ENCODE results near the gene KLHDC1. TPM values are rescaled to one million over a fixed set of nuclear protein-coding genes. Genes with fewer than 3 reads are reported as not detected.

The KLHDC1 gene
- total and polyA plus RNA-seq, 5 donors from 2014 or later = 1.2 to 3.9 (median 2.0) TPM

DNA sequence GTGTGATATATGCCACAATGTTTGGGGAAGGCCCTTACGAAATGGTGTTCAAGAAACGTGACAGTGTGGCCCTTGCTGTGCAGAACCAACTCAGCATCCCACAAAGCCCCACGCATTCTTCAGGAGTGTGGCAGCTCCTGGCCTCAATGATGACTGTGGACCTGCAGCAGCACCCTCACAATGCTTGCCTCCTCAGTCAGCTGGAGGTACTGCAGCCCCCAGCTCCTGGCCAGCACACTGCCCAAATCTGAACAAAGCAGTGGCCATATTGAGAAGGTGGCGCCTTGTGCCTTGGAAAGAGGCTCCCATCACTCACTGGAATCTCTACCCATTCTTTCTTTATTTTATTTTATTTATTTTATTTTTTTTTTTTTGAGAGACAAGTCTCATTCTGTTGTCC lies 15.3 kb upstream of the KLHDC1 start:
- H3K27ac Mint-ChIP-seq = peak overlapping the region in 1 of 3 donors; percentile 36
- Histone ChIP-seq H3K27ac (ENCODE audit: insufficient read depth, low read length, poor library complexity, severe bottlenecking) (no peak overlapping the region), H3K4me3 (ENCODE audit: low read depth, low read length) (no peak overlapping the region), H3K4me1 (ENCODE audit: control insufficient read depth, insufficient read depth, low read length, poor library complexity, severe bottlenecking) (no peaks in the 10 kb centered on the region), H3K9me3 (ENCODE audit: control insufficient read depth in 2 of 2, low read length in 2 of 2) (no peaks in the 10 kb centered on the region), H3K27me3 (ENCODE audit: control insufficient read depth, insufficient read depth, low read length) (no peaks in the 10 kb centered on the region), H3K36me3 (ENCODE audit: control insufficient read depth, insufficient read depth, low read length) (peaks cover under 1% of the 10 kb centered on the region)
- peaks cover 16% of the 10 kb centered on the region for H3K36me3 Mint-ChIP-seq
- DNase-seq = no peak
- H3K27me3 Mint-ChIP-seq = no peaks in the 10 kb centered on the region
- peaks cover 0 to 1% (median 0%) of the 10 kb centered on the region in 7 donors for H3K9me3 Mint-ChIP-seq
- no peak for ATAC-seq (ENCODE audit: low read depth in 2 of 2)
- no peaks in the 10 kb centered on the region for H3K4me1 Mint-ChIP-seq
- H3K4me3 Mint-ChIP-seq = no peak overlapping the region

DNA sequence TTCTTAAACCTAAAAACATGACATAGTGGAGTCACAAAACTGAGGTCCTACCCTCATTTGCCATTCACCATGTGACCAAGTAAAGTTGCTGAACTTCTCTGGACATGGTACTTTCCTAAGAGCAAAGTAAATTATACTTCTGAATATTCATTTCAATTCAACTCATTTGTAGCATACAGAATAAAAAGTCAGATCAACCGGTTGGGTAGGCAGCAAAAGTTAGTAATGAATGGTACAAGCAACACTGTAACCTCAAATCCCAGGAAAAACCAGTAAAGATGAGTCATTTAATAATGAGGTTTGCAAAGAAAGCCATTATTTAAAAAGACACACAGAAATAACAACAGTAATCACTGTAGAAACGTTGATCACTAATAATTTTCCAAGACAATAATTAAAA lies 13.6 kb upstream of the KLHDC1 start:
- Mint-ChIP-seq H3K4me1 (no peaks in the 10 kb centered on the region), H3K36me3 (peaks cover 5% of the 10 kb centered on the region), H3K9me3 (no peaks in the 10 kb centered on the region), H3K27ac (no peak overlapping the region), H3K4me3 (no peak overlapping the region), H3K27me3 (no peaks in the 10 kb centered on the region)
- Histone ChIP-seq H3K27me3 (ENCODE audit: control insufficient read depth, insufficient read depth, low read length) (no peaks in the 10 kb centered on the region), H3K4me1 (ENCODE audit: control insufficient read depth, insufficient read depth, low read length, poor library complexity, severe bottlenecking) (no peaks in the 10 kb centered on the region), H3K27ac (ENCODE audit: insufficient read depth, low read length, poor library complexity, severe bottlenecking) (no peak overlapping the region), H3K4me3 (ENCODE audit: low read depth, low read length) (no peak overlapping the region), H3K9me3 (ENCODE audit: control insufficient read depth in 2 of 2, low read length in 2 of 2) (no peaks in the 10 kb centered on the region), H3K36me3 (ENCODE audit: control insufficient read depth, insufficient read depth, low read length) (peaks cover 3% of the 10 kb centered on the region)
- DNase-seq (no peak), ATAC-seq (ENCODE audit: low read depth in 2 of 2) (no peak)

GRCh38 chr14:49686425-49686824 lies 6.5 kb upstream of the KLHDC1 start:
- ATAC-seq (ENCODE audit: low read depth in 2 of 2) = no peak
- H3K4me1 Mint-ChIP-seq = peaks cover 9 to 23% (median 14%) of the 10 kb centered on the region in 4 donors
- Histone ChIP-seq H3K27me3 (ENCODE audit: control insufficient read depth, insufficient read depth, low read length) (no peaks in the 10 kb centered on the region), H3K36me3 (ENCODE audit: control insufficient read depth, insufficient read depth, low read length) (peaks cover 3% of the 10 kb centered on the region), H3K4me1 (ENCODE audit: control insufficient read depth, insufficient read depth, low read length, poor library complexity, severe bottlenecking) (peaks cover 11% of the 10 kb centered on the region), H3K4me3 (ENCODE audit: low read depth, low read length) (no peak overlapping the region), H3K27ac (ENCODE audit: insufficient read depth, low read length, poor library complexity, severe bottlenecking) (no peak overlapping the region), H3K9me3 (ENCODE audit: control insufficient read depth in 2 of 2, low read length in 2 of 2) (no peaks in the 10 kb centered on the region)
- peak overlapping the region in 2 of 3 donors; percentile 48 to 87 for H3K27ac Mint-ChIP-seq
- H3K27me3 Mint-ChIP-seq = no peaks in the 10 kb centered on the region
- peaks cover 4% of the 10 kb centered on the region for H3K36me3 Mint-ChIP-seq
- H3K4me3 Mint-ChIP-seq = peak overlapping the region; percentile 39 to 93 (median 68)
- no peak for DNase-seq
- no peaks in the 10 kb centered on the region for H3K9me3 Mint-ChIP-seq

- H3K4me1 Mint-ChIP-seq = peaks cover 17 to 39% (median 24%) of the 10 kb centered on the region in 4 donors
- peak within 1 kb of the TSS; percentile 90 to 99 (median 92) for H3K4me3 Mint-ChIP-seq
Observed at GRCh38 chr14:49687942-49688700, 4.8 kb upstream of the KLHDC1 start, which contains the start of gene POLE2. POLE2 (minus strand) TSS chr14:49688214; CDS start chr14:49688203, 11 bp downstream.

DNA sequence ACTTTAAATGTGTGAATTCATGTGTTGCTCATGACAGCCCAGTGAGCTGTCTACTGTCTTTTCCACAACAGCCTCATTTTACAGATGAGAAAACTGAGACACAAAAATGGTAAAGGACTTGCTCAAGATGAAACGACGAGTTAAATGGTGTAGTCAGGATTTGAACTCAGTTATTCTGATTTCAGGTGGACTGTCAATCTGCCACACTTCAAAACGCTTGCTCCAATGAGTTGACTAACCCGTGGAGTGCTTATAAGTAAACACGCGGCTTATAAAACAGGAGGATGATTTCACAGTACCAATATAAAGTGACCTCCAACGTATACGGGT lies 4.3 kb upstream of the KLHDC1 start:
- Histone ChIP-seq H3K9me3 (ENCODE audit: control insufficient read depth in 2 of 2, low read length in 2 of 2) (no peaks in the 10 kb centered on the region), H3K4me1 (ENCODE audit: control insufficient read depth, insufficient read depth, low read length, poor library complexity, severe bottlenecking) (peaks cover 19% of the 10 kb centered on the region), H3K27me3 (ENCODE audit: control insufficient read depth, insufficient read depth, low read length) (no peaks in the 10 kb centered on the region), H3K4me3 (ENCODE audit: low read depth, low read length) (peak overlapping the region; percentile 48), H3K27ac (ENCODE audit: insufficient read depth, low read length, poor library complexity, severe bottlenecking) (peak overlapping the region; percentile 61), H3K36me3 (ENCODE audit: control insufficient read depth, insufficient read depth, low read length) (no peaks in the 10 kb centered on the region)
- Mint-ChIP-seq H3K27me3 (no peaks in the 10 kb centered on the region), H3K27ac (peak overlapping the region in 2 of 3 donors; percentile 51 to 93), H3K4me1 (peaks cover 17 to 45% (median 25%) of the 10 kb centered on the region in 4 donors), H3K36me3 (no peaks in the 10 kb centered on the region), H3K4me3 (peak overlapping the region; percentile 90 to 99 (median 92)), H3K9me3 (peaks cover 0 to 2% (median 0%) of the 10 kb centered on the region in 7 donors)
- no peak for ATAC-seq (ENCODE audit: low read depth in 2 of 2)
- no peak for DNase-seq

More at GRCh38 chr14:49687942-49688700, 4.8 kb upstream of the KLHDC1 start, which contains the start of gene POLE2:
- Histone ChIP-seq H3K4me3 (ENCODE audit: low read depth, low read length) (peak within 1 kb of the TSS; percentile 77), H3K36me3 (ENCODE audit: control insufficient read depth, insufficient read depth, low read length) (no peaks in the 10 kb centered on the region), H3K27ac (ENCODE audit: insufficient read depth, low read length, poor library complexity, severe bottlenecking) (peak within 1 kb of the TSS; percentile 61), H3K9me3 (ENCODE audit: control insufficient read depth in 2 of 2, low read length in 2 of 2) (no peaks in the 10 kb centered on the region), H3K27me3 (ENCODE audit: control insufficient read depth, insufficient read depth, low read length) (no peaks in the 10 kb centered on the region), H3K4me1 (ENCODE audit: control insufficient read depth, insufficient read depth, low read length, poor library complexity, severe bottlenecking) (peaks cover 19% of the 10 kb centered on the region)
- Mint-ChIP-seq H3K27ac (peak within 1 kb of the TSS; percentile 60 to 93 (median 86)), H3K36me3 (no peaks in the 10 kb centered on the region), H3K27me3 (no peaks in the 10 kb centered on the region), H3K9me3 (no peaks in the 10 kb centered on the region)
- peak; percentile 75 to 78 for ATAC-seq (ENCODE audit: low read depth in 2 of 2)
- peak; percentile 60 to 85 (median 63) for DNase-seq

DNA sequence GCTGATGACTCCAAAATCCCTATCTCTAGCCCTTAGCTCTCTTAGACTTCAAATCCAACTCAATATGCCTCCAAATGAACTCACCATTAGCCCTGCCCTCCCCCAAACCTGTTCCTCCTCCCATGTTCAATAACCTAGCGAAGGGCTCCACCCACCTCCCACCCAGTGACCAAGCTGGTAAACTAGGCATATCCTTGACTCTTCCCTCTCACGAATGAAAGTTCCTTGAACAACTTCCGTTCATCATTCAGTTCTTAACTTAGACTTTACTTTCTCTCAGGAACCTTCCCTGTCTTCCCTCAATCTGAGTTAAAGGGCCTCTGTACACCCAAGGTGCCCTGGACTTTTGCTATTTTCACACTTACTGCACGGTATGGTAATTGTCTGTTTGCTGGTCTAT lies 1.9 kb upstream of the KLHDC1 start:
- H3K4me3 Mint-ChIP-seq = peak overlapping the region in 3 of 4 donors; percentile 18 to 96 (median 84)
- Histone ChIP-seq H3K27me3 (ENCODE audit: control insufficient read depth, insufficient read depth, low read length) (no peaks in the 10 kb centered on the region), H3K36me3 (ENCODE audit: control insufficient read depth, insufficient read depth, low read length) (no peaks in the 10 kb centered on the region), H3K9me3 (ENCODE audit: control insufficient read depth in 2 of 2, low read length in 2 of 2) (no peaks in the 10 kb centered on the region), H3K27ac (ENCODE audit: insufficient read depth, low read length, poor library complexity, severe bottlenecking) (no peak overlapping the region), H3K4me3 (ENCODE audit: low read depth, low read length) (no peak overlapping the region), H3K4me1 (ENCODE audit: control insufficient read depth, insufficient read depth, low read length, poor library complexity, severe bottlenecking) (peaks cover 19% of the 10 kb centered on the region)
- H3K9me3 Mint-ChIP-seq = peaks cover 0 to 2% (median 0%) of the 10 kb centered on the region in 7 donors
- ATAC-seq (ENCODE audit: low read depth in 2 of 2) (no peak), DNase-seq (no peak)
- H3K27me3 Mint-ChIP-seq = no peaks in the 10 kb centered on the region
- H3K4me1 Mint-ChIP-seq = peaks cover 26 to 53% (median 39%) of the 10 kb centered on the region in 4 donors
- H3K36me3 Mint-ChIP-seq = no peaks in the 10 kb centered on the region
- H3K27ac Mint-ChIP-seq = peak overlapping the region in 2 of 3 donors; percentile 1 to 52

DNA sequence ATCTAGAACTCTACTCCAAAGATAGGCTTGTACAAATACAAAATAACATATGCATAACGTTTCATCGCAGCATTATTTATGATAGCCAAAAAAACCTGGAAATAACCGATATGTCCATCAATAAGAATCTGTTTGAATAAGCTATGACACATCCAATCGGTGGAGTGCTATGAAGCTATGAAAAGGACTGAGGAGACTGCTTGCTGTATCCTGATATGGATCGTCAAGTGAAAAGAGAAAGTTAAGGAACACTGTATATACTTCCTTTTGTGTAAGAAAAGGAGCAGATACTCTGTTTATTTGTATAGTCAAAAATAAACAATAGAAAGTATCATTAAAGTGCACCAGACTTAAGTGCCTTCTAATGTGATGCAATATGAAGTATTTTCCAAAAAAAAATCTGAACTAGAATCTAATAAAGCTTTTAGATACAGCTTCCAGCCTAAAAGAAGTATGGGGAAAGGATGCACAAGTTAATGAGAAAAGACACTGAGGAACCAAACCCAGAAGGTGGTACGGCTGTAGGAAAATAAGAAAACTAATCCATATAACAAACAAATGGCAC lies 645 bp upstream of the KLHDC1 start:
- H3K4me3 Mint-ChIP-seq = peak overlapping the region; percentile 87 to 96 (median 92)
- Histone ChIP-seq H3K9me3 (ENCODE audit: control insufficient read depth in 2 of 2, low read length in 2 of 2) (no peaks in the 10 kb centered on the region), H3K27ac (ENCODE audit: insufficient read depth, low read length, poor library complexity, severe bottlenecking) (peak overlapping the region; percentile 68), H3K4me3 (ENCODE audit: low read depth, low read length) (peak overlapping the region; percentile 93), H3K27me3 (ENCODE audit: control insufficient read depth, insufficient read depth, low read length) (no peaks in the 10 kb centered on the region), H3K4me1 (ENCODE audit: control insufficient read depth, insufficient read depth, low read length, poor library complexity, severe bottlenecking) (peaks cover 15% of the 10 kb centered on the region), H3K36me3 (ENCODE audit: control insufficient read depth, insufficient read depth, low read length) (no peaks in the 10 kb centered on the region)
- peaks cover 0 to 2% (median 0%) of the 10 kb centered on the region in 7 donors for H3K9me3 Mint-ChIP-seq
- DNase-seq (no peak), ATAC-seq (ENCODE audit: low read depth in 2 of 2) (no peak)
- H3K27ac Mint-ChIP-seq = peak overlapping the region; percentile 1 to 84 (median 77)
- no peaks in the 10 kb centered on the region for H3K36me3 Mint-ChIP-seq
- H3K4me1 Mint-ChIP-seq = peaks cover 17 to 49% (median 36%) of the 10 kb centered on the region in 4 donors
- no peaks in the 10 kb centered on the region for H3K27me3 Mint-ChIP-seq

All from CD4-positive, CD25-positive, alpha-beta regulatory T cell (primary cell).